ENCODE measurements around the gene ICAM4. TPM values are rescaled to one million over a fixed set of nuclear protein-coding genes. Genes with fewer than 3 reads are reported as not detected.

The ICAM4 gene
- total RNA-seq, 4 donors from 2014 or later, result 1.3 TPM; not detected in 3

GRCh38 chr19:10325732-10326131 lies 39.0 kb downstream of the ICAM4 start:
- no peaks in the 10 kb centered on the region for H3K27me3 ChIP-seq
- DNase-seq (ENCODE audit: low spot score in 2 of 2), result no peak
- no peak for TF ChIP-seq POLR2A (IDR thresholded peaks at IDR 0.05)
- TF ChIP-seq EP300 (IDR thresholded peaks at IDR 0.05), result no peak
- no peak for TF ChIP-seq CTCF (IDR thresholded peaks at IDR 0.05)
- H3K4me1 ChIP-seq, result no peaks in the 10 kb centered on the region
- H3K27ac ChIP-seq, result no peak overlapping the region
- H3K4me3 ChIP-seq, result no peak overlapping the region
- peaks cover 5 to 100% (median 47%) of the 10 kb centered on the region in 3 donors for H3K36me3 ChIP-seq
- no peaks in the 10 kb centered on the region for H3K9me3 ChIP-seq
- WGBS, 2 donors, result 90 to 92% methylated on average over 8 of the region's 8 CpGs

- WGBS, 2 donors, result 88 to 94% methylated on average over 7 of the region's 7 CpGs
- H3K27ac ChIP-seq, result no peak overlapping the region
- peaks cover 3 to 81% (median 34%) of the 10 kb centered on the region in 3 donors for H3K36me3 ChIP-seq
- H3K9me3 ChIP-seq, result no peaks in the 10 kb centered on the region
- no peak for TF ChIP-seq POLR2A (IDR thresholded peaks at IDR 0.05)
- TF ChIP-seq EP300 (IDR thresholded peaks at IDR 0.05), result no peak
- TF ChIP-seq CTCF (IDR thresholded peaks at IDR 0.05), result no peak
- peaks cover 0 to 14% (median 10%) of the 10 kb centered on the region in 4 donors for H3K4me1 ChIP-seq
- no peaks in the 10 kb centered on the region for H3K27me3 ChIP-seq
- no peak overlapping the region for H3K4me3 ChIP-seq
- no peak for DNase-seq (ENCODE audit: low spot score in 2 of 2)
Observed at GRCh38 chr19:10327793-10328192, 41.0 kb downstream of the ICAM4 start.

- peaks cover 3 to 71% (median 28%) of the 10 kb centered on the region in 3 donors for H3K36me3 ChIP-seq
- 91 to 93% methylated on average over 21 to 34 of the region's 41 CpGs for WGBS, 2 donors
- H3K27me3 ChIP-seq, result no peaks in the 10 kb centered on the region
- DNase-seq (ENCODE audit: low spot score in 2 of 2), result no peak
- no peaks in the 10 kb centered on the region for H3K9me3 ChIP-seq
- H3K4me3 ChIP-seq, result no peak overlapping the region
- TF ChIP-seq EP300 (IDR thresholded peaks at IDR 0.05), result no peak
- no peak for TF ChIP-seq CTCF (IDR thresholded peaks at IDR 0.05)
- TF ChIP-seq POLR2A (IDR thresholded peaks at IDR 0.05), result no peak
- H3K4me1 ChIP-seq, result peaks cover 0 to 17% (median 10%) of the 10 kb centered on the region in 4 donors
- no peak overlapping the region for H3K27ac ChIP-seq
Observed at GRCh38 chr19:10328558-10329429, 42.0 kb downstream of the ICAM4 start.

GRCh38 chr19:10329555-10329954 lies 42.8 kb downstream of the ICAM4 start:
- H3K4me3 ChIP-seq, result no peak overlapping the region
- WGBS, 2 donors, result 92 to 97% methylated on average over 13 of the region's 13 CpGs
- DNase-seq (ENCODE audit: low spot score in 2 of 2), result no peak
- H3K4me1 ChIP-seq, result peaks cover 0 to 23% (median 13%) of the 10 kb centered on the region in 4 donors
- TF ChIP-seq POLR2A (IDR thresholded peaks at IDR 0.05), result no peak
- no peak for TF ChIP-seq CTCF (IDR thresholded peaks at IDR 0.05)
- no peak for TF ChIP-seq EP300 (IDR thresholded peaks at IDR 0.05)
- peaks cover 3 to 64% (median 28%) of the 10 kb centered on the region in 3 donors for H3K36me3 ChIP-seq
- H3K27ac ChIP-seq, result no peak overlapping the region
- no peaks in the 10 kb centered on the region for H3K9me3 ChIP-seq
- no peaks in the 10 kb centered on the region for H3K27me3 ChIP-seq

Measured in tibial nerve (tissue), 4 donors.